ENCODE measurements around the gene APOE.

GRCh38 chr19:44893332-44894051, 12.1 kb upstream of the APOE start:
- no peak for TF ChIP-seq CTCF (IDR thresholded peaks at IDR 0.05; ENCODE audit: extremely low read depth in 1 of 2, insufficient read depth in 1 of 2, low read depth in 1 of 2, low read length in 2 of 2)
- no peak for TF ChIP-seq FOS (IDR thresholded peaks at IDR 0.05; ENCODE audit: borderline replicate concordance, insufficient read depth, low read length)
- no peak for TF ChIP-seq MYC (IDR thresholded peaks at IDR 0.05; ENCODE audit: low read depth, low read length)

All from endothelial cell of umbilical vein (primary cell).